HEK293 (cell line): ENCODE measurements around the gene SH2D2A.
A peak's percentile ranks its signal among the peaks of the same experiment; 100 is the strongest.

Experiments used
- GFI1B ChIP-seq: fragments of 450-650 bp; formaldehyde crosslinking; IDR thresholded peaks from 2 replicates; pipeline ENCODE4 v1.5.1; 2016; ENCODE audit warnings: missing biosample characterization, missing genetic modification characterization
- KLF16 ChIP-seq: fragments of 450-650 bp; formaldehyde crosslinking; IDR thresholded peaks from 2 replicates; pipeline ENCODE4 v1.5.1; 2017; ENCODE audit warnings: missing biosample characterization, missing genetic modification characterization
- RBAK ChIP-seq: fragments of 450-650 bp; formaldehyde crosslinking; IDR thresholded peaks from 2 replicates; pipeline ENCODE4 v1.5.1; 2016; ENCODE audit warnings: missing biosample characterization, missing genetic modification characterization
- SCRT2 ChIP-seq: fragments of 450-650 bp; formaldehyde crosslinking; IDR thresholded peaks from 2 replicates; pipeline ENCODE4 v1.5.1; 2016; ENCODE audit warnings: missing biosample characterization, missing genetic modification characterization
- SP7 ChIP-seq: fragments of 450-650 bp; formaldehyde crosslinking; IDR thresholded peaks from 2 replicates; pipeline ENCODE4 v1.5.1; 2016; ENCODE audit warnings: missing biosample characterization, missing genetic modification characterization
- YY1 ChIP-seq: fragments of 450-650 bp; formaldehyde crosslinking; IDR thresholded peaks from 2 replicates; pipeline ENCODE4 v1.5.1; 2018; ENCODE audit warnings: missing biosample characterization, missing genetic modification characterization
- ZBTB21 ChIP-seq: fragments of 450-650 bp; formaldehyde crosslinking; IDR thresholded peaks from 2 replicates; pipeline ENCODE4 v1.5.1; 2017; ENCODE audit warnings: missing biosample characterization, missing genetic modification characterization
- ZFHX2 ChIP-seq: fragments of 450-650 bp; formaldehyde crosslinking; conservative IDR thresholded peaks from 2 replicates; pipeline ENCODE4 v1.5.1; 2016; ENCODE audit warnings: missing biosample characterization, missing genetic modification characterization
- ZNF112 ChIP-seq: fragments of 450-650 bp; formaldehyde crosslinking; IDR thresholded peaks from 2 replicates; pipeline ENCODE4 v1.5.0; 2017; ENCODE audit warnings: missing biosample characterization, missing genetic modification characterization
- ZNF157 ChIP-seq: fragments of 450-650 bp; formaldehyde crosslinking; IDR thresholded peaks from 2 replicates; pipeline ENCODE4 v1.5.1; 2016; ENCODE audit warnings: missing biosample characterization, missing genetic modification characterization
- ZNF169 ChIP-seq: fragments of 450-650 bp; formaldehyde crosslinking; IDR thresholded peaks from 2 replicates; pipeline ENCODE4 v1.5.1; 2016; ENCODE audit warnings: missing biosample characterization, missing genetic modification characterization
- ZNF214 ChIP-seq: fragments of 450-650 bp; formaldehyde crosslinking; IDR thresholded peaks from 2 replicates; pipeline ENCODE4 v1.5.1; 2017; ENCODE audit warnings: missing biosample characterization, mild to moderate bottlenecking, missing genetic modification characterization, borderline replicate concordance
- ZNF239 ChIP-seq: fragments of 450-650 bp; formaldehyde crosslinking; IDR thresholded peaks from 2 replicates; pipeline ENCODE4 v1.5.1; 2016; ENCODE audit warnings: missing biosample characterization, missing genetic modification characterization
- ZNF292 ChIP-seq: fragments of 450-650 bp; formaldehyde crosslinking; IDR thresholded peaks from 2 replicates; pipeline ENCODE4 v1.5.1; 2016; ENCODE audit warnings: low read depth, missing biosample characterization, missing genetic modification characterization, borderline replicate concordance
- ZNF335 ChIP-seq: fragments of 450-650 bp; formaldehyde crosslinking; conservative IDR thresholded peaks from 2 replicates; pipeline ENCODE4 v1.5.1; 2016; ENCODE audit warnings: missing biosample characterization, missing genetic modification characterization
- ZNF433 ChIP-seq: fragments of 450-650 bp; formaldehyde crosslinking; IDR thresholded peaks from 2 replicates; pipeline ENCODE4 v1.5.1; 2016; ENCODE audit warnings: missing biosample characterization, missing genetic modification characterization, low read depth
- ZNF501 ChIP-seq: fragments of 450-650 bp; formaldehyde crosslinking; IDR thresholded peaks from 2 replicates; pipeline ENCODE4 v1.5.1; 2016; ENCODE audit warnings: missing biosample characterization, missing genetic modification characterization
- ZNF544 ChIP-seq: fragments of 450-650 bp; formaldehyde crosslinking; IDR thresholded peaks from 2 replicates; pipeline ENCODE4 v1.5.0; 2017; ENCODE audit warnings: missing biosample characterization, missing genetic modification characterization
- ZNF549 ChIP-seq: fragments of 450-650 bp; IDR thresholded peaks from 2 replicates; pipeline ENCODE4 v1.5.1; 2018; ENCODE audit warnings: missing biosample characterization, missing genetic modification characterization, mild to moderate bottlenecking, inconsistent platforms, moderate library complexity
- ZNF555 ChIP-seq: fragments of 450-650 bp; formaldehyde crosslinking; conservative IDR thresholded peaks from 2 replicates; pipeline ENCODE4 v1.5.1; 2017; ENCODE audit warnings: missing biosample characterization, mild to moderate bottlenecking, missing genetic modification characterization, inconsistent platforms
- ZNF677 ChIP-seq: fragments of 450-650 bp; IDR thresholded peaks from 2 replicates; pipeline ENCODE4 v1.5.0; 2018; ENCODE audit warnings: missing biosample characterization, mild to moderate bottlenecking, missing genetic modification characterization, moderate library complexity
- ZNF701 ChIP-seq: fragments of 450-650 bp; formaldehyde crosslinking; IDR thresholded peaks from 2 replicates; pipeline ENCODE4 v1.5.1; 2016; ENCODE audit warnings: missing biosample characterization, missing genetic modification characterization
- ZNF791 ChIP-seq: fragments of 450-650 bp; formaldehyde crosslinking; IDR thresholded peaks from 2 replicates; pipeline ENCODE4 v1.5.1; 2016; ENCODE audit warnings: missing biosample characterization, missing genetic modification characterization
- ZNF792 ChIP-seq: fragments of 450-650 bp; formaldehyde crosslinking; IDR thresholded peaks from 2 replicates; pipeline ENCODE4 v1.5.1; 2016; ENCODE audit warnings: missing biosample characterization, missing genetic modification characterization
- ZNF837 ChIP-seq: fragments of 450-650 bp; formaldehyde crosslinking; IDR thresholded peaks from 2 replicates; pipeline ENCODE4 v1.5.1; 2016; ENCODE audit warnings: missing biosample characterization, missing genetic modification characterization
- TF ChIP-seq, protein P1 (sequence below): sonication (generic); formaldehyde crosslinking; IDR thresholded peaks from 2 replicates; pipeline ENCODE4 v1.8.1; 2022; ENCODE audit warnings: mild to moderate bottlenecking, moderate library complexity, missing genetic modification reagents
- TF ChIP-seq, protein P2 (sequence below): fragments of 450-650 bp; formaldehyde crosslinking; IDR thresholded peaks from 2 replicates; pipeline ENCODE4 v1.5.1; 2017; ENCODE audit warnings: missing biosample characterization, missing genetic modification characterization
- TF ChIP-seq, protein P3 (sequence below): fragments of 450-650 bp; formaldehyde crosslinking; IDR thresholded peaks from 2 replicates; pipeline ENCODE4 v1.5.1; 2016; ENCODE audit warnings: missing biosample characterization, missing genetic modification characterization
- TF ChIP-seq, protein P4 (sequence below): fragments of 450-650 bp; formaldehyde crosslinking; IDR thresholded peaks from 2 replicates; pipeline ENCODE4 v1.5.1; 2016; ENCODE audit warnings: missing biosample characterization, missing genetic modification characterization
- TF ChIP-seq, protein P5 (sequence below): fragments of 450-650 bp; formaldehyde crosslinking; IDR thresholded peaks from 2 replicates; pipeline ENCODE4 v1.5.1; 2017; ENCODE audit warnings: missing biosample characterization, mild to moderate bottlenecking, missing genetic modification characterization, moderate library complexity

Gene SH2D2A

DNA sequence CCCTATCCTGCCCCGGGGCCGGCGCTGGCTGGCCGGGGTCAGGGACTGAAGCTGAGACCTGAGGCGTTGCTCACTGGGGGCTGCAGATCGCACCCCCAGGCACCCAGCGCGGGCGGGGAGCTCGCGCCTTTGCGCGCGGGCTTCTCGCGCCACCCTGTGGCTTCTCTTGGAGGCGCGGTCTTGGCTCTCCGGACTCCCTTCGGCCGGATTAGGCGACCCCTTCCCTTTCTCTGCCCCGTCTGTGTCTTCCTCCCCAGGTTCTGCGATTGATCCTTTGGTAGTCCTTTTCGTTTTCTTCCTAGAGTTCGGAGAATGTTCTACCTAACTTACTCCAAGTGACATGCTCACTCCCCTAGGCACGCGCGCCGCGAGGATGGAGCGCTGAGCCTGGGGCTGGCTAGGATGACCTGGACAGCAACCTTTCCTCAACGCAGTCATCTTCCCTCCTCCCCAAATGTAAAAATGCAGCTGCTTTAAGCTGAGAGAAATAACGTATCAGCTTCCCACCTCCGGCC is 43.5 kb upstream of the SH2D2A start (continued):
- TF ChIP-seq ZNF701 (tag by site-specific recombination): no peak
- peak; percentile 93 for TF ChIP-seq ZNF335 (tag by site-specific recombination)
- no peak for TF ChIP-seq ZNF112 (tag by site-specific recombination)
- no peak for TF ChIP-seq ZNF837 (tag by site-specific recombination)
- TF ChIP-seq ZNF544 (tag by site-specific recombination): no peak
- no peak for TF ChIP-seq SCRT2 (tag by site-specific recombination)
- TF ChIP-seq ZNF157 (tag by site-specific recombination): no peak
- no peak for TF ChIP-seq ZNF677
- TF ChIP-seq, protein P1, sequence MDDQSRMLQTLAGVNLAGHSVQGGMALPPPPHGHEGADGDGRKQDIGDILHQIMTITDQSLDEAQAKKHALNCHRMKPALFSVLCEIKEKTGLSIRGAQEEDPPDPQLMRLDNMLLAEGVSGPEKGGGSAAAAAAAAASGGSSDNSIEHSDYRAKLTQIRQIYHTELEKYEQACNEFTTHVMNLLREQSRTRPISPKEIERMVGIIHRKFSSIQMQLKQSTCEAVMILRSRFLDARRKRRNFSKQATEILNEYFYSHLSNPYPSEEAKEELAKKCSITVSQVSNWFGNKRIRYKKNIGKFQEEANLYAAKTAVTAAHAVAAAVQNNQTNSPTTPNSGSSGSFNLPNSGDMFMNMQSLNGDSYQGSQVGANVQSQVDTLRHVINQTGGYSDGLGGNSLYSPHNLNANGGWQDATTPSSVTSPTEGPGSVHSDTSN (CRISPR knock-in tag): no peak
- TF ChIP-seq ZNF214: no peak
- TF ChIP-seq, protein P2, sequence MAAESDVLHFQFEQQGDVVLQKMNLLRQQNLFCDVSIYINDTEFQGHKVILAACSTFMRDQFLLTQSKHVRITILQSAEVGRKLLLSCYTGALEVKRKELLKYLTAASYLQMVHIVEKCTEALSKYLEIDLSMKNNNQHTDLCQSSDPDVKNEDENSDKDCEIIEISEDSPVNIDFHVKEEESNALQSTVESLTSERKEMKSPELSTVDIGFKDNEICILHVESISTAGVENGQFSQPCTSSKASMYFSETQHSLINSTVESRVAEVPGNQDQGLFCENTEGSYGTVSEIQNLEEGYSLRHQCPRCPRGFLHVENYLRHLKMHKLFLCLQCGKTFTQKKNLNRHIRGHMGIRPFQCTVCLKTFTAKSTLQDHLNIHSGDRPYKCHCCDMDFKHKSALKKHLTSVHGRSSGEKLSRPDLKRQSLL (tag by site-specific recombination): no peak
- TF ChIP-seq, protein P3, sequence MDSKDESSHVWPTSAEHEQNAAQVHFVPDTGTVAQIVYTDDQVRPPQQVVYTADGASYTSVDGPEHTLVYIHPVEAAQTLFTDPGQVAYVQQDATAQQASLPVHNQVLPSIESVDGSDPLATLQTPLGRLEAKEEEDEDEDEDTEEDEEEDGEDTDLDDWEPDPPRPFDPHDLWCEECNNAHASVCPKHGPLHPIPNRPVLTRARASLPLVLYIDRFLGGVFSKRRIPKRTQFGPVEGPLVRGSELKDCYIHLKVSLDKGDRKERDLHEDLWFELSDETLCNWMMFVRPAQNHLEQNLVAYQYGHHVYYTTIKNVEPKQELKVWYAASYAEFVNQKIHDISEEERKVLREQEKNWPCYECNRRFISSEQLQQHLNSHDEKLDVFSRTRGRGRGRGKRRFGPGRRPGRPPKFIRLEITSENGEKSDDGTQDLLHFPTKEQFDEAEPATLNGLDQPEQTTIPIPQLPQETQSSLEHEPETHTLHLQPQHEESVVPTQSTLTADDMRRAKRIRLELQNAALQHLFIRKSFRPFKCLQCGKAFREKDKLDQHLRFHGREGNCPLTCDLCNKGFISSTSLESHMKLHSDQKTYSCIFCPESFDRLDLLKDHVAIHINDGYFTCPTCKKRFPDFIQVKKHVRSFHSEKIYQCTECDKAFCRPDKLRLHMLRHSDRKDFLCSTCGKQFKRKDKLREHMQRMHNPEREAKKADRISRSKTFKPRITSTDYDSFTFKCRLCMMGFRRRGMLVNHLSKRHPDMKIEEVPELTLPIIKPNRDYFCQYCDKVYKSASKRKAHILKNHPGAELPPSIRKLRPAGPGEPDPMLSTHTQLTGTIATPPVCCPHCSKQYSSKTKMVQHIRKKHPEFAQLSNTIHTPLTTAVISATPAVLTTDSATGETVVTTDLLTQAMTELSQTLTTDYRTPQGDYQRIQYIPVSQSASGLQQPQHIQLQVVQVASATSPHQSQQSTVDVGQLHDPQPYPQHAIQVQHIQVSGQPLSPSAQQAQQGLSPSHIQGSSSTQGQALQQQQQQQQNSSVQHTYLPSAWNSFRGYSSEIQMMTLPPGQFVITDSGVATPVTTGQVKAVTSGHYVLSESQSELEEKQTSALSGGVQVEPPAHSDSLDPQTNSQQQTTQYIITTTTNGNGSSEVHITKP (tag by site-specific recombination): peak; percentile 36; the same call in 1 of the 2 replicates
- TF ChIP-seq SP7 (tag by site-specific recombination): peak; percentile 48; the same call in 1 of the 2 replicates
- no peak for TF ChIP-seq RBAK (tag by site-specific recombination)
- no peak for TF ChIP-seq ZNF169 (tag by site-specific recombination)
- no peak for TF ChIP-seq ZNF433 (tag by site-specific recombination)
- no peak for TF ChIP-seq ZNF549 (tag by site-specific recombination)
- no peak for TF ChIP-seq GFI1B
- no peak for TF ChIP-seq ZNF792
- TF ChIP-seq KLF16 (tag by site-specific recombination): no peak
- no peak; the same call in 1 of the 2 replicates for TF ChIP-seq ZNF501 (tag by site-specific recombination)
- no peak for TF ChIP-seq ZBTB21
- TF ChIP-seq, protein P4, sequence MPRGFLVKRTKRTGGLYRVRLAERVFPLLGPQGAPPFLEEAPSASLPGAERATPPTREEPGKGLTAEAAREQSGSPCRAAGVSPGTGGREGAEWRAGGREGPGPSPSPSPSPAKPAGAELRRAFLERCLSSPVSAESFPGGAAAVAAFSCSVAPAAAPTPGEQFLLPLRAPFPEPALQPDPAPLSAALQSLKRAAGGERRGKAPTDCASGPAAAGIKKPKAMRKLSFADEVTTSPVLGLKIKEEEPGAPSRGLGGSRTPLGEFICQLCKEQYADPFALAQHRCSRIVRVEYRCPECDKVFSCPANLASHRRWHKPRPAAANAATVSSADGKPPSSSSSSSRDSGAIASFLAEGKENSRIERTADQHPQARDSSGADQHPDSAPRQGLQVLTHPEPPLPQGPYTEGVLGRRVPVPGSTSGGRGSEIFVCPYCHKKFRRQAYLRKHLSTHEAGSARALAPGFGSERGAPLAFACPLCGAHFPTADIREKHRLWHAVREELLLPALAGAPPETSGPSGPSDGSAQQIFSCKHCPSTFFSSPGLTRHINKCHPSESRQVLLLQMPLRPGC: no peak
- no peak for TF ChIP-seq ZNF292
- peak; percentile 14; the same call in 1 of the 2 replicates for TF ChIP-seq ZFHX2 (tag by site-specific recombination)
- no peak for TF ChIP-seq ZNF239 (tag by site-specific recombination)
- TF ChIP-seq ZNF555 (tag by site-specific recombination): no peak
- TF ChIP-seq, protein P5, sequence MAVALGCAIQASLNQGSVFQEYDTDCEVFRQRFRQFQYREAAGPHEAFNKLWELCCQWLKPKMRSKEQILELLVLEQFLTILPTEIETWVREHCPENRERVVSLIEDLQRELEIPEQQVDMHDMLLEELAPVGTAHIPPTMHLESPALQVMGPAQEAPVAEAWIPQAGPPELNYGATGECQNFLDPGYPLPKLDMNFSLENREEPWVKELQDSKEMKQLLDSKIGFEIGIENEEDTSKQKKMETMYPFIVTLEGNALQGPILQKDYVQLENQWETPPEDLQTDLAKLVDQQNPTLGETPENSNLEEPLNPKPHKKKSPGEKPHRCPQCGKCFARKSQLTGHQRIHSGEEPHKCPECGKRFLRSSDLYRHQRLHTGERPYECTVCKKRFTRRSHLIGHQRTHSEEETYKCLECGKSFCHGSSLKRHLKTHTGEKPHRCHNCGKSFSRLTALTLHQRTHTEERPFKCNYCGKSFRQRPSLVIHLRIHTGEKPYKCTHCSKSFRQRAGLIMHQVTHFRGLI (tag by site-specific recombination): no peak
- TF ChIP-seq ZNF791 (tag by site-specific recombination): no peak
- no peak for TF ChIP-seq YY1 (tag by site-specific recombination)
